Posterior cingulate gyrus (tissue), 11 donors: ENCODE data around the gene OR2T2.
"Not testable (repeated sequence)": the region's sequence is repeated elsewhere in the genome, so short reads cannot be mapped to it uniquely, and the experiment has no call there.

Experiments used
- DNase-seq, 10 donors: peaks; one replicate each; pipeline versions ENCODE4 v3.0.0 to v3.0.0-alpha.2; 2020 to 2021; ENCODE audit warnings: mixed read lengths in 3 of 10
- intact Hi-C: fragments of 100-400 bp; cut with DNase I; formaldehyde crosslinking; loops from one replicate; pipeline ENCODE4 v1.15.1; 2023

OR2T2 gene

DNA sequence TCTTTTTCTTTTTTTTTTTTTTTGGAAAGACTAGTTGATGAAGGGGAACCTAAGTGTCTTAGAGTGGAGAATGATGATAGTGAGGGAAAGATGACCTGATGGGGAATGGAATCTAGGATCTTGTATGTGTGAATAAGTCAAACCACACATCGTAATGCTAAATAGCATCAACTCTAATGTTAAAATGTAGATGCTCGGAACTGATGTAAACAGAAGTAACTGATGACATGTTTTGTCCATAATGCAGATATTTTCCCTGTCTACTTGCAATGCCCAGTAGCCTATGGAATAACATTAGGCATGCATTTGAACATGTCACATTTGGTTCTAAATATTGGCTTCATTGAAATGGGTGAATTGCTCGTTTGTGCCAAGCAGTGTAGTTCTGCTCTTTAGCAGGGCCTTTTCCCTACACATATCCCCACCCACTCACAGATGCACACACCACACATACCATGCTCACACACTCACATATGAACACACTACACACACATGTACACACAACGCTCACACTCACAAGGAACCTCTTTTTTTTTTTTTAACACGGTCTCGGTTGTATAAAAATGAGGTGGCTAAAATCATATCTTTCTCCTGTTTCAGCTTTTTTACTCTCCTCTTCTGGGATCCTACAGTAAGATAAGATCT, 4.5 kb downstream of the OR2T2 start:
- DNase-seq, intact Hi-C loops: not testable (repeated sequence)

DNA sequence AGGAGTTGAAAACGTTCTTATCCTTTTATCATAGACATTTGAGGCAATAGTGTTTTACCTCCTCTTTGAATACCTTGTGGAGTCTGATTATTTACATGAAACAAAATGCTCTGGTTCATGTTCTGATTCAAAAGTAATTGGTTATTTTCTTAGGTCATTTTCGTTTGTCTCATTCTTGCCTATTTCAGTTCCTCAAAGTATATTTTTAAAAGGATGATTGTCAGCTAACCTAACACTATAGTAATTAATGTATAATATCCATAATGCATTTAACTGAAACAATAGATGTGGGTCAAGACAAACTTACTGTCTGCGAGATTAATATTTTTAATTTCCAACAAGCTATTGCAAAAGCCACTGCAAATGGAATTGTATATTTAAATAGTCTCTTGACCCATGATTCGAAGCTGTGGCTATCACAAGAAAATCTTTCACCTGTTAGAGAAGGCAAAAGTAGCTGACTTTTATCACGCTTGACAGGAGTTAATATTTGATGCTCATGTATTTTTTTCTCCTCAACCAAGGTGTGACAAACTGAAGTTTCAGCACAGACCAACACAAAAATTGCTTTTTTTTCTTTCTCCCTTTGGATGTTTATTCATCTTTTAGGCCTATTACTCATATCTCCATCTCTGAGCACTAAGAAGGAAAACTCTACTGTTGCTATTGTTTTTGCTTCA, 5.2 kb downstream of the OR2T2 start:
- intact Hi-C loops, DNase-seq: not testable (repeated sequence)

DNA sequence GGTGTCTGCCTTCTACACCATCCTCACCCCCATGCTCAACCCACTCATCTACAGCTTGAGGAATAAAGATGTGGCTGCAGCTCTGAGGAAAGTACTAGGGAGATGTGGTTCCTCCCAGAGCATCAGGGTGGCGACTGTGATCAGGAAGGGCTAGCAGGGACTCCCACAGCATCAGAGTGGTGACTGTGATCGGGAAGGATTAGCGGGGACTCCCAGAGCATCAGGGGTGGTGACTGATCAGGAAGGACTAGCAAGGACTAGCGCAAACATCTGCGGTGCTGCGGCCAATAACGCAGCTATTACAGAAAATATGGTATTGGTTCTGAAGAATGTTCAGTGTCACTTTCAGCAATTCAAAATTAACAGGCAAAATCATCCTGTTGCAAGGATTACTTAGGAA, 8.2 kb downstream of the OR2T2 start:
- intact Hi-C loops: not testable (repeated sequence)
- DNase-seq: peak in 1 of 10 donors; percentile 73

DNA sequence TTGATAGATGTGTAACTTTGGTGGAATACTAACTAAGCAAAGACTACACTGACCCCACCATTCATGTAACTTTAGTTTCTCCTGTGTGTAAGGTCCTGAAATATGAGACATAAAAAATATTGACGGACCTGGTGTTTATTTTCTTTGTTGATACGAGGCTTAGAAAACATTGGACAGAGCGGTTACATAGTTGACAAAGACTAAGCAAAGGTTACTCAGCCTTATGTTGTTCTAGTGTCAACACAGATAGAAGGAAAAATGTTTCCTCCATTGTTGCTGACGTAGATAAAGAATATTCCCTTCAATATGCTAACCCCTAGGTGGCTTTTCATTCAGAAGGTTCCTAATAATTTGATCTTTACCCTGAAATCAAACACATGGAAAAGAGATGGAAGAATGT, 9.6 kb downstream of the OR2T2 start:
- DNase-seq, intact Hi-C loops: not testable (repeated sequence)

DNA sequence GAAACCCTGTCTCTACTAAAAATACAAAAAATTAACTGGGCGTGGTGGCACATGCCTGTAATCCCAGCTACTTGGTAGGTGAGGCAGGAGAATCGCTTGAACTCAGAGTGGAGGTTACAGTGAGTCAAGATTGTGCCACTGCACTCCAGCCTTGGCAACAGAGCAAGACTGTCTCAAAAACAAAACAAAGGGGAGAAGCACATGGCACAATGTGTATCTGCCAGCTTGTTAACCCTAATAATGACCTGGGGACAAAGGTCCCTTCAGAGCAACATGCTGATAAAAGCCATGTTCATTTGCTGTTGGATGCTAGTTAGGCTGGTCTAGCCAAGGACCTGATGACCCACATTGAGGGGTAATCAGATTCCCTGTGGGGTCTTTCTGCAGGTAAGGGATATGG, 11.2 kb downstream of the OR2T2 start:
- DNase-seq, intact Hi-C loops: not testable (repeated sequence)

DNA sequence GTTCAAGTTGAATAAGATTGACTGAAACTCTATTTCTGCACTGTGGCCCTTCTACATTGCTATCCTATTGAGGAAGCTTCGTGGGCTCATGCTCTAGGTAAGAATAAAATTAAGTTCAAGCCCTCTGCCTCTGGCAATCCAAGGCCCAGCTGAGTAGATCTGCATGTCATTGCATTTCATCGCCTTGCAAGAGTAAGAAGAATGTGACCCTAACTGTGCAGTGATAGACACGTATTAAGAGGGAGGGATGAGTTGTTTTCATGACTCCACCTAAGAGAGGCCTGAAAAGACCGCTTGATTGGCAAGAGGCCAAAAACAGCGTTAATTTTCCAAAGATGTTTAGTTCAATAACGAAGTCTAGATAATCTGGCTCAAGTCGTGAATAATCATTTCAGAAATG, 13.7 kb downstream of the OR2T2 start:
- intact Hi-C loops: not testable (repeated sequence)
- DNase-seq: peak in 1 of 10 donors; percentile 5

DNA sequence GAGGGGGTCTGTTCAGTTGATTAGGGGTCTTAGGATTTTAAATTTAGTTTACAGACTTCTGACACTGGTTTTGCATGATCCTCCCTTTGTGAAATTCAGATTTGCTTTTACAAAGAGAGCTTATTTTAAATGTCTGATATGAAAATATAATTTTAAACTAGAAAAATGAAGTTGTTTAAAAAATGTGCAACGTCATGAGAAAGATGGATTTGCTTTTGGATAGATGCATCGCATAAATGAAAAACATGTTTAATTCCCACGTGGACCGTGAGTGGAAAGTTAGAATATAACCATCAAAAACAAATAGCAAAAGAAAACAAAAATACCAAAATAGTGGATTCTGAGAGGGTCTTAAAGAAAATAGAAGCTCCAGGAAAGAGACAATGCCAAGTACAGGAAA, 25.7 kb downstream of the OR2T2 start:
- no peak for DNase-seq
- intact Hi-C loops: no loop called here

DNA sequence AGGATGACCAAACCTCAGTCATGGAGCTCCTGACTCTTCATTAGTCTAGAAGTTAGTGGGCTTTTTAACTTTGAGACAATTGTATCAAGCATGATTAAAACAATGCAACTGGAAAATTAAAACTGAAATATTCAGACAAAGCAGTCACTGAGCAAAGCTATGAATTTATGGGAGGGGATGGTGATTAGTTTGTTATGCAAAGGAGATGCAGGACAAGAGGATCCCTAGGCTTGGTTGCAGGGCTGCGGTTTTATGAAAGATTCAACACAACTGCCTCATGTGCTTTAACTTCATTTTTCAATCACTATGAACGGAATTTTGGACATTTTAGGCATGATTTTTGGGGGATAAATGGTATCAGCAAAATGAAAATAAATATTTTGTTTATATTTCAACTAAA, 26.7 kb downstream of the OR2T2 start:
- intact Hi-C loops, DNase-seq: not testable (repeated sequence)

DNA sequence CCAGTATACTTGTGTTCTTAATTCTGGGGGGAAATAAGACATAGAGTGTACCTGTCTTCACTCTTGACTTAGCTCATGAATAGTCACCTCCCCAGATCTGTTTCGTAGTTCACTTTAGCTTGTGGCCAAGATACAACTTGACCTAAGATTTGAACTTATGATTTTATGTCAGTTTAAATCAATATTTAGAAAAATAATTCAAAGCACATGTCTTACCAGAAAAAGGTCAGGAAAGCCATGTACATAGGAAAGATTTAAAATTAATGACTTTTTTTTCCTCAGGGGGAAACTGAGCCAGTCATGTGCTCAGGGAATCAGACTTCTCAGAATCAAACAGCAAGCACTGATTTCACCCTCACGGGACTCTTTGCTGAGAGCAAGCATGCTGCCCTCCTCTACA, 27.6 kb downstream of the OR2T2 start, which contains the start of gene OR2T3:
Gene OR2T3 (plus strand): TSS at position 301 of the 400 bp plus-strand sequence. CDS start 0 bp downstream, at position 301.
- DNase-seq, intact Hi-C loops: not testable (repeated sequence)

DNA sequence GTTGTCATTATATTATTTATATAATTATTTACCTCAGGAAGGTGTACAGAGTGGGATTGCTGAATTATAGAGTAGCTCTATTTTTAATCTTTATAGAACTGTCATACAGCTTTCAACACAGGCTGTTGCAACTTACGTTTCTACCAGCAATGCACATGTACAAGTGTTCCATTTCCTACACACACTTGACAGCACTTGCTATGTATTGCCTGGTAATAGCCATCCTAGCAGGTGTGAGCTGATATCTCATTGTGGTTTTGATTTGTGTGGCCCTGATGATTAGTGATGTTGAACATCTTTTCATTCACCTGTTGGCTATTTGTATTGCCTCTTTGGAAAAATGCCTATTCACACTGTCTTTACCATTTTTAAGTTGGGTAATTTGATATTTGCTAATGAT, 30.2 kb downstream of the OR2T2 start:
- intact Hi-C loops, DNase-seq: not testable (repeated sequence)

DNA sequence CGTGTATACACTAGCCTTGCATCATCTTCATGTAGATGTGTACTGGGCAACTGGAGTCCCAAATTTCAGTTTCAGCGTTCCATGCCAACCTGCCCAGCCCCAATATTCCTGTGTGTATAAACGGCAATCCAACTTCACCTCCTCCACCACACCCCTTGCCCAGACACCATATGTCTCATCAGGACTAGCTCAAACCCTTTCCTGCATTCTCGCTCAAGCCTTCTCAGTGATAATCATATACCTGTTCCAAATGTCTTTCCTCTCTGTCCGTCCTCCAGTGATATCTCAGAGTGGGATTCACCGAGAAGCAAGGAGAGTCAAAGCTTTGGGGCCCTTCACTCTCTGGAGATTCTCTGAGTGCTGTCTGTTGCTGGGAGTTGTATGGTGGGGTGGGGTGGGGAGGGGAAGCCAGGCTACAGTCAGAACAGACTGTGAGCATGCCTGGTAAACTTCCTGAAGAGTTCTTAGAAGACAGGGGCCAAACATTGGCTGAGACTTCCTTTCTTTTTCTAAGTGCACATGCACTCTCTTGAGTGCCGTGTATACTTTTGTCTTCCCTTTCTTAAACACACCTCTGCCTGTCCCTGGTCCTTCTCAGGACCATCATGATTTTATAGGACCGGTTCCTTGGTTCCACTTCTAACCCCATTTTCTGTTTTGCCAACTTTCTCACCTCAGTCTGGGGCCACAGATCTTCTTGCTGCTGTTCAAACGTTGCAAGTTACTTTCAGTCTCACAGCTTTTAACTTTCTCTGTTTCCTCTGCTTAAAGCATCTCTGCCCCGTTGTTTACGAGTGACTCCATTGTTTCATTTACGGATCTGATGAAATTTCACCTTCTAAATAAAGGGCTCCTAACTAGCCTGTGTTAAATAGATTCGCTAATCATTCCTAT, 36.5 kb downstream of the OR2T2 start:
- DNase-seq, intact Hi-C loops: not testable (repeated sequence)

DNA sequence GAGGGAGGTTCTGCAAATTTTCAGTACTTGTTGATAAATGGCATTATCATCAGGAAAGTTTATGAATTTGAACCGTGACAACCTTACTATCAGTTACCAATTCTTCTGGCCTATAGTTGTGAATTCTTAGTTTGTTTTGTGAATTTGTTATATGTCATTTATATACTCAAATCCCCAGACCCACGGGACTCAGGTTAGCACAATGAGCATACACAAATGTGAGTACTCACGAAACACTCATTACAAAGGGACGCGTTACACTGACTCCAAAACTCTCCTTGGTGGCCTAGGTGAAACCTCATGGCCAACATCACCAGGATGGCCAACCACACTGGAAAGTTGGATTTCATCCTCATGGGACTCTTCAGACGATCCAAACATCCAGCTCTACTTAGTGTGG, 42.9 kb downstream of the OR2T2 start, which contains the start of gene OR2T5:
Gene OR2T5 (plus strand): TSS at position 301 of the 400 bp plus-strand sequence. CDS start 0 bp downstream, at position 301.
- intact Hi-C loops, DNase-seq: not testable (repeated sequence)

DNA sequence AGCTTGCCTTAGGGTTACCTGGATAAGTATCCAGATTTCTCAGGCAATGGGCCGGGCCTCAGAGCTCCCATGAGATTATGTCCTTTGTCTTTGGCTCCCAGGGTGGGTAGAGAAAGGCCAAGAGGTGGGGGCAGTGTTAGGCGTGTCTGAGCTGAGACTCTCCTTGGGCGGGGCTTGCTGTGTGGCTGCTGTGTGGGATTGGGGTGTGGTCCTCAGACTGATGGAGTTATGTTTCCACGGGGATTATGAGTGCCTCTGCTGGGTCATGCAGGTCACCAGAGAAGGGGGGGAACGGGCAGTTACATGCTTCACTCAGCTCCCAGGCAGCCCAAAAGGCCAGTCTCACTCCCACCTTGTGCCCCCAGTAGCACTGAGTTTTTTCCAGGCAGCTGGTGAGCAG, 51.2 kb downstream of the OR2T2 start:
- intact Hi-C loops, DNase-seq: not testable (repeated sequence)

DNA sequence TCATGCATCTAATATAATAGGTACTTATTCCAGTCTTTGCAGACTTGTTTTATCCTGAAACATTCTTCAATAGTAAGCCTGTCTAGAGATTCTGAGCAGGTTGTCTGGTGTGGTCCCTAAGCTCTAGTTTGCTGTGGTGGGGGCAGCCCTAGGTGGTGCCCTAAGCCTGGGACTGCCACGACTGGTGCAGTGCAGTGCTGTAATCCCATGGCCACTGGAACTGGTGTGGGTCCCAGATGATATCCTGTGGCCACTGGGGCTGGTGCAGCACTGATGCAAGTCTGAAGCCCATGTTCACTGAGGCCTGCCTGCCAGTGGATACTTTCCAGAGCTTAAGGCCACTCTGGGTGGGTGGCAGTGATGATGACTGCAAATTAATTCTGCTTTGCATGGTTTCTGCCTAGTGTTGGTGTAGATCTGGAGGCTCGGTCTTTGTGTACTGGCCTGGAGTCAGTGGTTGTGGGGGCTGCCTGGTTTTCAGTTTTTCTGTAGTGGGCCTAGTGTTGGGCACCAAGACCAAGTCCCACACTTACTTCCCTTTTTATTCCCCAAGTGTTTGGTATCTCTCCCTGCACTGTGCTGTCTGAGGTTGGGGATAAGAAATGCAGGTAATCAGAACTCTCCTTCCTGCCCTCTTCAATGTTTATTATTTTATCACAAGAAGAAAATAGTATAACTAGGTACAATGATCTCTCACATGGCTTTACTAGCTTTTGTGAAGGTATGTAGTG, 55.0 kb downstream of the OR2T2 start:
- intact Hi-C loops: not testable (repeated sequence)
- peak in 1 of 10 donors; percentile 2 for DNase-seq
